Left kidney (tissue), 2 donors: ENCODE data around the gene EMILIN1. TPM values are rescaled to one million over a fixed set of nuclear protein-coding genes. Genes with fewer than 3 reads are reported as not detected.

Experiments used
- DNase-seq: peaks from one replicate; pipeline ENCODE4 v3.0.0-alpha.2; 2013
- polyA plus RNA-seq: library from polyadenylated mRNA; unstranded; fragments of 120-200 nt; gene quantifications from one replicate; pipeline ENCODE4 v1.2.1, GENCODE V29; 2013; ENCODE audit not compliant: insufficient read length

Gene EMILIN1
- polyA plus RNA-seq, 1 donor: 57.7 TPM

GRCh38 chr2:27122791-27123190 lies 44.4 kb downstream of the EMILIN1 start:
- no peak for DNase-seq

GRCh38 chr2:27123302-27124150 lies 45.1 kb downstream of the EMILIN1 start, which contains the start of gene ABHD1:
ABHD1 (plus strand) TSS chr2:27123815; CDS start chr2:27123949, 134 bp downstream.
- peak; percentile 25 for DNase-seq

- no peak for DNase-seq
Observed at GRCh38 chr2:27125104-27125503, 46.7 kb downstream of the EMILIN1 start.

- no peak for DNase-seq
Observed at GRCh38 chr2:27126252-27126710, 47.9 kb downstream of the EMILIN1 start.

GRCh38 chr2:27127883-27128667 lies 49.7 kb downstream of the EMILIN1 start:
- no peak for DNase-seq

GRCh38 chr2:27128668-27129571 lies 50.5 kb downstream of the EMILIN1 start:
- no peak for DNase-seq

GRCh38 chr2:27130396-27130795 lies 52.0 kb downstream of the EMILIN1 start:
- DNase-seq: no peak

- no peak for DNase-seq
Observed at GRCh38 chr2:27131429-27131828, 53.0 kb downstream of the EMILIN1 start.

GRCh38 chr2:27133195-27133875 lies 54.9 kb downstream of the EMILIN1 start:
- no peak for DNase-seq

GRCh38 chr2:27133905-27134780 lies 55.7 kb downstream of the EMILIN1 start, which contains the start of gene PREB:
PREB (minus strand) TSS chr2:27134636; CDS start chr2:27134421, 215 bp downstream.
- peak; percentile 96 for DNase-seq

GRCh38 chr2:27134781-27135477 lies 56.5 kb downstream of the EMILIN1 start:
- DNase-seq: no peak

GRCh38 chr2:27135478-27135955 lies 57.1 kb downstream of the EMILIN1 start:
- no peak for DNase-seq

Other genes with a start within 250 kb of the EMILIN1 start
- 6.8 TPM for gene DPYSL5, start 230.5 kb upstream of the EMILIN1 start, polyA plus RNA-seq
- 12.2 TPM for gene MAPRE3, start 108.0 kb upstream of the EMILIN1 start, polyA plus RNA-seq
- gene TMEM214, start 45.6 kb upstream of the EMILIN1 start, polyA plus RNA-seq: 68.9 TPM
- 66.9 TPM for gene AGBL5, start 26.9 kb upstream of the EMILIN1 start, polyA plus RNA-seq
- gene OST4, start 7.0 kb upstream of the EMILIN1 start, polyA plus RNA-seq: 205 TPM
- 47.9 TPM for gene KHK, start 8.2 kb downstream of the EMILIN1 start, polyA plus RNA-seq
- 5.4 TPM for gene CGREF1, start 40.5 kb downstream of the EMILIN1 start, polyA plus RNA-seq
- gene ABHD1, start 45.2 kb downstream of the EMILIN1 start, polyA plus RNA-seq: 1.4 TPM
- gene PREB, start 56.0 kb downstream of the EMILIN1 start, polyA plus RNA-seq: 49.3 TPM
- gene PRR30, start 60.8 kb downstream of the EMILIN1 start, polyA plus RNA-seq: not detected
- gene TCF23, start 70.4 kb downstream of the EMILIN1 start, polyA plus RNA-seq: 0.50 TPM
- 147 TPM for gene ATRAID, start 133.4 kb downstream of the EMILIN1 start, polyA plus RNA-seq
- gene SLC5A6, start 133.7 kb downstream of the EMILIN1 start, polyA plus RNA-seq: 48.6 TPM
- gene CAD, start 138.8 kb downstream of the EMILIN1 start, polyA plus RNA-seq: 54.3 TPM
- gene SLC30A3, start 184.4 kb downstream of the EMILIN1 start, polyA plus RNA-seq: 6.2 TPM
- gene DNAJC5G, start 196.8 kb downstream of the EMILIN1 start, polyA plus RNA-seq: 2.0 TPM
- 6.7 TPM for gene TRIM54, start 203.8 kb downstream of the EMILIN1 start, polyA plus RNA-seq
- 0.65 TPM for gene UCN, start 229.8 kb downstream of the EMILIN1 start, polyA plus RNA-seq
- gene MPV17, start 244.5 kb downstream of the EMILIN1 start, polyA plus RNA-seq: 97.4 TPM